ENCODE measurements around the gene PACS1.

PACS1 gene

GRCh38 chr11:66262191-66262590, 192.1 kb downstream of the PACS1 start:
- WGBS, 2 experiments (ENCODE audit: insufficient coverage in 2 of 2) = 98 to 100% methylated on average over 4 to 5 of the region's 5 CpGs
- no peak overlapping the region for H3K4me3 ChIP-seq (ENCODE audit: extremely low read depth, insufficient read depth, low read length, poor library complexity, severe bottlenecking)
- peaks cover 4% of the 10 kb centered on the region for H3K4me1 ChIP-seq (ENCODE audit: control insufficient read depth, insufficient read depth, low read length, poor library complexity, severe bottlenecking)
- H3K27ac ChIP-seq (ENCODE audit: low read depth, low read length, severe bottlenecking) = no peak overlapping the region
- peaks cover 59% of the 10 kb centered on the region for H3K36me3 ChIP-seq (ENCODE audit: control insufficient read depth, insufficient read depth, low read length)
- no peaks in the 10 kb centered on the region for H3K9me3 ChIP-seq (ENCODE audit: control insufficient read depth, low read length)

GRCh38 chr11:66262696-66263095, 192.6 kb downstream of the PACS1 start:
- peaks cover 4% of the 10 kb centered on the region for H3K4me1 ChIP-seq (ENCODE audit: control insufficient read depth, insufficient read depth, low read length, poor library complexity, severe bottlenecking)
- peaks cover 59% of the 10 kb centered on the region for H3K36me3 ChIP-seq (ENCODE audit: control insufficient read depth, insufficient read depth, low read length)
- no peak overlapping the region for H3K27ac ChIP-seq (ENCODE audit: low read depth, low read length, severe bottlenecking)
- 95 to 98% methylated on average over 8 to 12 of the region's 12 CpGs for WGBS, 2 experiments (ENCODE audit: insufficient coverage in 2 of 2)
- no peaks in the 10 kb centered on the region for H3K9me3 ChIP-seq (ENCODE audit: control insufficient read depth, low read length)
- H3K4me3 ChIP-seq (ENCODE audit: extremely low read depth, insufficient read depth, low read length, poor library complexity, severe bottlenecking) = no peak overlapping the region

DNA sequence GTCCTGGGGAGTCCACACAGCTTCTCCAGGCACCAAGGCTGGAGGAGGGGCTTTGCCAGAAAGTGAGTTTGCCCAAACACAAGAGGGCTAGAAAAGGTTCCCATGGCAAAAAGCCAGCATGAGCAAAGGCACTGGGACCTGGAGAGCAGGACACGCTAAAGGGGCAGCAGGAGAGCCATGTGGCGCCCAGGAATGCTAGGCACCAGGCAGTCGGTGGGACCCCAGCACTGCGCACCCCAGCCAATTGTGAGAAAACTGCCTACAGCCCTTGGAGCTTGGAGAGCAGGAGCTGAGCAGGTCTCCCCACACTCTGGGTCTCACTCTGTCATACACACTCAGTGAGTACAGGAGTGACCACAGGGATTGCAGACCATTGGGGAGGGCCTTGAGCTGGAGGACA, 193.2 kb downstream of the PACS1 start:
- Histone ChIP-seq H3K36me3 (ENCODE audit: control insufficient read depth, insufficient read depth, low read length) (peaks cover 59% of the 10 kb centered on the region), H3K4me3 (ENCODE audit: extremely low read depth, insufficient read depth, low read length, poor library complexity, severe bottlenecking) (no peak overlapping the region), H3K27ac (ENCODE audit: low read depth, low read length, severe bottlenecking) (no peak overlapping the region), H3K9me3 (ENCODE audit: control insufficient read depth, low read length) (no peaks in the 10 kb centered on the region), H3K4me1 (ENCODE audit: control insufficient read depth, insufficient read depth, low read length, poor library complexity, severe bottlenecking) (peaks cover 4% of the 10 kb centered on the region)
- 93 to 97% methylated on average over 3 to 4 of the region's 4 CpGs for WGBS, 2 experiments (ENCODE audit: insufficient coverage in 2 of 2)

DNA sequence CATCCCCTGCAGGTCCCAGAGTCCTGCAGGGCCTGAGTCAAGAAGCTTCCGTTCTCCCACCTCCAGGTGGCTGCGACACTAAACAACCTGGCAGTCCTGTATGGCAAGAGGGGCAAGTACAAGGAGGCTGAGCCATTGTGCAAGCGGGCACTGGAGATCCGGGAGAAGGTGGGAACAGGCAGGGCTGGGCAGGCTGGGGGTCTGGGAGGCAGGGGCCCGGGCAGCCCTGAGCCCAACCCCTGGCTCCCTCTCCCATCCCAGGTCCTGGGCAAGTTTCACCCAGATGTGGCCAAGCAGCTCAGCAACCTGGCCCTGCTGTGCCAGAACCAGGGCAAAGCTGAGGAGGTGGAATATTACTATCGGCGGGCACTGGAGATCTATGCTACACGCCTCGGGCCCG, 193.7 kb downstream of the PACS1 start:
- Histone ChIP-seq H3K4me1 (ENCODE audit: control insufficient read depth, insufficient read depth, low read length, poor library complexity, severe bottlenecking) (peaks cover 2% of the 10 kb centered on the region), H3K27ac (ENCODE audit: low read depth, low read length, severe bottlenecking) (no peak overlapping the region), H3K36me3 (ENCODE audit: control insufficient read depth, insufficient read depth, low read length) (peaks cover 59% of the 10 kb centered on the region), H3K4me3 (ENCODE audit: extremely low read depth, insufficient read depth, low read length, poor library complexity, severe bottlenecking) (no peak overlapping the region), H3K9me3 (ENCODE audit: control insufficient read depth, low read length) (no peaks in the 10 kb centered on the region)
- WGBS, 2 experiments (ENCODE audit: insufficient coverage in 2 of 2) = 98 to 100% methylated on average over 8 to 10 of the region's 10 CpGs

- H3K27ac ChIP-seq (ENCODE audit: low read depth, low read length, severe bottlenecking) = no peak overlapping the region
- H3K4me3 ChIP-seq (ENCODE audit: extremely low read depth, insufficient read depth, low read length, poor library complexity, severe bottlenecking) = no peak overlapping the region
- peaks cover 54% of the 10 kb centered on the region for H3K36me3 ChIP-seq (ENCODE audit: control insufficient read depth, insufficient read depth, low read length)
- WGBS, 2 experiments (ENCODE audit: insufficient coverage in 2 of 2) = 95 to 99% methylated on average over 6 to 7 of the region's 8 CpGs
- no peaks in the 10 kb centered on the region for H3K4me1 ChIP-seq (ENCODE audit: control insufficient read depth, insufficient read depth, low read length, poor library complexity, severe bottlenecking)
- H3K9me3 ChIP-seq (ENCODE audit: control insufficient read depth, low read length) = no peaks in the 10 kb centered on the region
Observed at GRCh38 chr11:66264383-66264782, 194.3 kb downstream of the PACS1 start.

DNA sequence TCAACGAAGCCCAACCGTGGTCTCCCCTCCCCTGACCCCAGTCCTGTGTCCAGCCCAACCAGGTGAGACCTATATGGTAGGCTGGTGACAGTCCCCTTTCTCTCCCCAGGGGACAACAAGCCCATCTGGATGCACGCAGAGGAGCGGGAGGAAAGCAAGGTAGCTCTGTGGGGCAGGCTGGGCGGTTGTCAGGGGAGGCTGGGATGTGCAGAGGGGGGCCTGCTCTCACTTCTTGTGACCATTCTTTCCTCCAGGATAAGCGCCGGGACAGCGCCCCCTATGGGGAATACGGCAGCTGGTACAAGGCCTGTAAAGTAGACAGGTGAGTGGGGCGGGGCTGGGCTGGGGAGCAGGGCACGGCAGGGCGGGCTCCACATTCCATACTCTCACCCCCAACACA, 194.8 kb downstream of the PACS1 start:
- Histone ChIP-seq H3K4me1 (ENCODE audit: control insufficient read depth, insufficient read depth, low read length, poor library complexity, severe bottlenecking) (peaks cover 3% of the 10 kb centered on the region), H3K27ac (ENCODE audit: low read depth, low read length, severe bottlenecking) (no peak overlapping the region), H3K4me3 (ENCODE audit: extremely low read depth, insufficient read depth, low read length, poor library complexity, severe bottlenecking) (no peak overlapping the region), H3K36me3 (ENCODE audit: control insufficient read depth, insufficient read depth, low read length) (peaks cover 49% of the 10 kb centered on the region), H3K9me3 (ENCODE audit: control insufficient read depth, low read length) (no peaks in the 10 kb centered on the region)
- WGBS, 2 experiments (ENCODE audit: insufficient coverage in 2 of 2) = 61 to 87% methylated on average over 3 to 5 of the region's 12 CpGs

- no peak overlapping the region for H3K4me3 ChIP-seq (ENCODE audit: extremely low read depth, insufficient read depth, low read length, poor library complexity, severe bottlenecking)
- H3K36me3 ChIP-seq (ENCODE audit: control insufficient read depth, insufficient read depth, low read length) = peaks cover 46% of the 10 kb centered on the region
- peaks cover 3% of the 10 kb centered on the region for H3K4me1 ChIP-seq (ENCODE audit: control insufficient read depth, insufficient read depth, low read length, poor library complexity, severe bottlenecking)
- WGBS, 2 experiments (ENCODE audit: insufficient coverage in 2 of 2) = 98 to 99% methylated on average over 19 to 21 of the region's 26 CpGs
- no peak overlapping the region for H3K27ac ChIP-seq (ENCODE audit: low read depth, low read length, severe bottlenecking)
- H3K9me3 ChIP-seq (ENCODE audit: control insufficient read depth, low read length) = no peaks in the 10 kb centered on the region
Observed at GRCh38 chr11:66265531-66266377, 195.7 kb downstream of the PACS1 start.

- peaks cover 44% of the 10 kb centered on the region for H3K36me3 ChIP-seq (ENCODE audit: control insufficient read depth, insufficient read depth, low read length)
- WGBS, 2 experiments (ENCODE audit: insufficient coverage in 2 of 2) = 87 to 91% methylated on average over 18 to 20 of the region's 20 CpGs
- H3K4me3 ChIP-seq (ENCODE audit: extremely low read depth, insufficient read depth, low read length, poor library complexity, severe bottlenecking) = peak overlapping the region; percentile 87
- peaks cover 3% of the 10 kb centered on the region for H3K4me1 ChIP-seq (ENCODE audit: control insufficient read depth, insufficient read depth, low read length, poor library complexity, severe bottlenecking)
- no peaks in the 10 kb centered on the region for H3K9me3 ChIP-seq (ENCODE audit: control insufficient read depth, low read length)
- peak overlapping the region; percentile 43 for H3K27ac ChIP-seq (ENCODE audit: low read depth, low read length, severe bottlenecking)
Observed at GRCh38 chr11:66266378-66267038, 196.4 kb downstream of the PACS1 start.

- Histone ChIP-seq H3K4me1 (ENCODE audit: control insufficient read depth, insufficient read depth, low read length, poor library complexity, severe bottlenecking) (peaks cover 3% of the 10 kb centered on the region), H3K27ac (ENCODE audit: low read depth, low read length, severe bottlenecking) (peak overlapping the region; percentile 43), H3K36me3 (ENCODE audit: control insufficient read depth, insufficient read depth, low read length) (peaks cover 45% of the 10 kb centered on the region), H3K4me3 (ENCODE audit: extremely low read depth, insufficient read depth, low read length, poor library complexity, severe bottlenecking) (peak overlapping the region; percentile 87), H3K9me3 (ENCODE audit: control insufficient read depth, low read length) (no peaks in the 10 kb centered on the region)
- WGBS, 2 experiments (ENCODE audit: insufficient coverage in 2 of 2) = 37 to 71% methylated on average over 3 to 6 of the region's 13 CpGs
Observed at GRCh38 chr11:66267039-66267378, 196.9 kb downstream of the PACS1 start.

DNA sequence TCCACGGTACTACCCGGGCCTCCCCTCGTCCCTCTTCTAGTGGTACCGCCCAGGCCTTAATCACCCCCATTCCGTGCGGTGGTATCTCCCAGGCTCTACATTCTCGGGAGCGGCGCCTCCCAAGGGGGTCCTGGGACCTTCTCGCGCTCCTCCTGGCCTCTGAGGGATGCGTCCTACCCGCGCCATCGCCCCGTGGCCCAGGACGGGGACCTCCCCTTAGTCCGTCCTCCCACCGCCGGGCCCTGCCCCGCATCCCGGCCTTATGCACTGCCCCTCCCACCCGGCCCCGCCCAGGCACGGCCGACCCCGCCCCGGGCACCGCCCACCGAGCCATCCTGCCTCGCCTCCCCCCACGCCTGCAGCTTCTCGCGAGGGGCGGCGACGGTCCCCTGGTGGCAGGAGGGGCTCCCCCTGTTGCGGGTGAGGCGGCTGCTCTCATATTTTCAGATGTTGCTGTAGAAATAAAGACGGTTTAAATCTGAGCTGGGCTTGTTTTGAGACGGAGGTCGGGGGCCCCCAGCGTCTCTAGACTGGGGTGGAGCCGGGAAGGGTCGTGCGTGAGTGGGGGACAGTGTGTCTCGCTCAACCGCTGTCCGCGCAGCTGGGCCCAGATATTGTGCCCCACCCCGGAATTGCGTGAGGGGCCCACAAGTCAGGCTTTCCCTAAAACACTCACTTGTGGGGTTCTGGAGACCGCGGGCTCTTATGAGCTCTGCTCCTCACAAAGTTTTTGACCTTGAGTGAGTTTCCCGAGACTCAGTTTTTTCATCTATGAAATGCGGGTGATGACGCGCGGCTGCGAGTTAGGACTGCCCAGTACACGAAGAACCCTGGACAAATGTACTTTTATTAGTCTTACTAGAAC, 197.5 kb downstream of the PACS1 start:
- H3K4me1 ChIP-seq (ENCODE audit: control insufficient read depth, insufficient read depth, low read length, poor library complexity, severe bottlenecking) = peaks cover 3% of the 10 kb centered on the region
- H3K9me3 ChIP-seq (ENCODE audit: control insufficient read depth, low read length) = no peaks in the 10 kb centered on the region
- H3K36me3 ChIP-seq (ENCODE audit: control insufficient read depth, insufficient read depth, low read length) = peaks cover 45% of the 10 kb centered on the region
- H3K4me3 ChIP-seq (ENCODE audit: extremely low read depth, insufficient read depth, low read length, poor library complexity, severe bottlenecking) = peak overlapping the region; percentile 87
- H3K27ac ChIP-seq (ENCODE audit: low read depth, low read length, severe bottlenecking) = peak overlapping the region; percentile 91
- 1% methylated on average over 32 to 48 of the region's 61 CpGs for WGBS, 2 experiments (ENCODE audit: insufficient coverage in 2 of 2)

All from mesodermal cell (in vitro differentiated cells).